HG03045 (cell line): Measurements from ENCODE around the gene TUBB1.

ENCODE experiments used
- ATAC-seq: cut with Tn5 transposase; IDR thresholded peaks from one replicate; pipeline ENCODE4 v1.9.1; 2021; ENCODE audit warnings: mild to moderate bottlenecking, moderate library complexity; ENCODE audit not compliant: unreplicated experiment

TUBB1 gene

GRCh38 chr20:58988565-58988882 is 30.7 kb upstream of the TUBB1 start:
- ATAC-seq = no peak

GRCh38 chr20:58989196-58989595 is 30.0 kb upstream of the TUBB1 start:
- no peak for ATAC-seq

- no peak for ATAC-seq
These were observed 28.4 kb upstream of the TUBB1 start for GRCh38 chr20:58990651-58991445.

- ATAC-seq = no peak
These were observed 27.5 kb upstream of the TUBB1 start for GRCh38 chr20:58991715-58992114.

GRCh38 chr20:58992911-58993310 is 26.3 kb upstream of the TUBB1 start:
- no peak for ATAC-seq

- ATAC-seq = no peak
These were observed 25.6 kb upstream of the TUBB1 start for GRCh38 chr20:58993332-58994248.

GRCh38 chr20:58994390-58995159 is 24.7 kb upstream of the TUBB1 start:
- ATAC-seq = no peak

- no peak for ATAC-seq
These were observed 23.6 kb upstream of the TUBB1 start for GRCh38 chr20:58995461-58996225.

- ATAC-seq = no peak
These were observed 23.0 kb upstream of the TUBB1 start for GRCh38 chr20:58996226-58996611.

- no peak for ATAC-seq
These were observed 22.0 kb upstream of the TUBB1 start for GRCh38 chr20:58997141-58997770.

GRCh38 chr20:58998656-58999055 is 20.6 kb upstream of the TUBB1 start:
- ATAC-seq = no peak

GRCh38 chr20:59000326-59000725 is 18.9 kb upstream of the TUBB1 start:
- no peak for ATAC-seq

GRCh38 chr20:59001068-59001448 is 18.2 kb upstream of the TUBB1 start:
- no peak for ATAC-seq

- ATAC-seq = no peak
These were observed 17.6 kb upstream of the TUBB1 start for GRCh38 chr20:59001449-59002171.

GRCh38 chr20:59002388-59002787 is 16.8 kb upstream of the TUBB1 start:
- no peak for ATAC-seq

- ATAC-seq = no peak
These were observed 16.3 kb upstream of the TUBB1 start for GRCh38 chr20:59002874-59003399.

GRCh38 chr20:59003836-59004492 is 15.3 kb upstream of the TUBB1 start:
- ATAC-seq = no peak

- no peak for ATAC-seq
These were observed 14.8 kb upstream of the TUBB1 start for GRCh38 chr20:59004493-59004762.
